ENCODE results near the gene ETAA1. TPM values are rescaled to one million over a fixed set of nuclear protein-coding genes. Genes with fewer than 3 reads are reported as not detected.

Gene ETAA1
- total RNA-seq, 1 donor from 2014 or later = 12.6 TPM

GRCh38 chr2:67446491-67446911 lies 49.4 kb downstream of the ETAA1 start:
- Mint-ChIP-seq H3K4me1 (no peaks in the 10 kb centered on the region), H3K4me3 (no peak overlapping the region), H3K36me3 (ENCODE audit: low read depth) (no peaks in the 10 kb centered on the region), H3K27me3 (no peaks in the 10 kb centered on the region), H3K27ac (no peak overlapping the region), H3K9me3 (peaks cover 3% of the 10 kb centered on the region)
- ChIA-PET CTCF (no interaction called here), POLR2A (interaction anchor here (0.5 kb wide), 1 partner anchor 35 kb away, joined by 3 read pairs; no protein-coding TSS in a partner anchor)
- intact Hi-C loops (cut with micrococcal nuclease) = no loop called here
- no peak for ATAC-seq (ENCODE audit: low read depth)
- TF ChIP-seq CTCF (IDR thresholded peaks at IDR 0.05) = no peak
- DNase-seq = no peak

- DNase-seq = no peak
- POLR2A ChIA-PET = no interaction called here
Measured at GRCh38 chr2:67448648-67449047, 51.5 kb downstream of the ETAA1 start.

GRCh38 chr2:67451086-67451832 lies 54.1 kb downstream of the ETAA1 start:
- no peaks in the 10 kb centered on the region for H3K4me1 Mint-ChIP-seq
- no peak overlapping the region for H3K27ac Mint-ChIP-seq
- ChIA-PET CTCF (no interaction called here), POLR2A (no interaction called here)
- no peak for ATAC-seq (ENCODE audit: low read depth)
- H3K36me3 Mint-ChIP-seq (ENCODE audit: low read depth) = no peaks in the 10 kb centered on the region
- intact Hi-C loops (cut with micrococcal nuclease) = no loop called here
- DNase-seq = no peak
- TF ChIP-seq CTCF (IDR thresholded peaks at IDR 0.05) = no peak
- H3K9me3 Mint-ChIP-seq = no peaks in the 10 kb centered on the region
- H3K4me3 Mint-ChIP-seq = no peak overlapping the region
- no peaks in the 10 kb centered on the region for H3K27me3 Mint-ChIP-seq

More at GRCh38 chr2:67448648-67449047, 51.5 kb downstream of the ETAA1 start:
- no peaks in the 10 kb centered on the region for H3K27me3 Mint-ChIP-seq
- intact Hi-C loops (cut with micrococcal nuclease) = no loop called here
- no peaks in the 10 kb centered on the region for H3K36me3 Mint-ChIP-seq (ENCODE audit: low read depth)
- no peaks in the 10 kb centered on the region for H3K4me1 Mint-ChIP-seq
- peaks cover 2% of the 10 kb centered on the region for H3K9me3 Mint-ChIP-seq
- CTCF ChIA-PET = no interaction called here
- H3K27ac Mint-ChIP-seq = no peak overlapping the region
- no peak overlapping the region for H3K4me3 Mint-ChIP-seq
- TF ChIP-seq CTCF (IDR thresholded peaks at IDR 0.05) = no peak
- ATAC-seq (ENCODE audit: low read depth) = no peak

- intact Hi-C loops (cut with micrococcal nuclease) = no loop called here
- POLR2A ChIA-PET = no interaction called here
Measured at GRCh38 chr2:67453310-67453709, 56.2 kb downstream of the ETAA1 start.

More at GRCh38 chr2:67453310-67453709, 56.2 kb downstream of the ETAA1 start:
- H3K27ac Mint-ChIP-seq = no peak overlapping the region
- CTCF ChIA-PET = no interaction called here
- H3K27me3 Mint-ChIP-seq = no peaks in the 10 kb centered on the region
- ATAC-seq (ENCODE audit: low read depth) (no peak), DNase-seq (no peak)
- H3K9me3 Mint-ChIP-seq = no peaks in the 10 kb centered on the region
- no peak overlapping the region for H3K4me3 Mint-ChIP-seq
- H3K4me1 Mint-ChIP-seq = no peaks in the 10 kb centered on the region
- no peaks in the 10 kb centered on the region for H3K36me3 Mint-ChIP-seq (ENCODE audit: low read depth)
- TF ChIP-seq CTCF (IDR thresholded peaks at IDR 0.05) = no peak

Data from activated B cell treated with CpG ODN at 0.5 μM for 24 hours (primary cell).